HepG2 (cell line): ENCODE results near the gene TDRD9. TPM values are rescaled to one million over a fixed set of nuclear protein-coding genes. Genes with fewer than 3 reads are reported as not detected.

Source experiments
- ARID5B ChIP-seq: IDR thresholded peaks from 2 replicates; pipeline ENCODE4 v1.4.0; 2020; ENCODE audit warnings: mild to moderate bottlenecking, missing genetic modification reagents
- GABPB1 ChIP-seq: IDR thresholded peaks from 2 replicates; pipeline ENCODE4 v1.6.1; 2016; ENCODE audit warnings: mild to moderate bottlenecking, missing genetic modification reagents, moderate library complexity, missing compliant biosample characterization
- HOXA3 ChIP-seq: sonication (generic); formaldehyde crosslinking; IDR thresholded peaks from 2 replicates; pipeline ENCODE4 v1.5.0; 2020; ENCODE audit warnings: missing genetic modification reagents
- MIER3 ChIP-seq: IDR thresholded peaks from 2 replicates; pipeline ENCODE4 v1.6.1; 2016; ENCODE audit warnings: missing compliant biosample characterization, borderline replicate concordance
- NCOR1 ChIP-seq: fragments of 200-600 bp; sonication (generic); IDR thresholded peaks from 2 replicates; pipeline ENCODE4 v1.7.0; 2017; ENCODE audit warnings: antibody characterized with exemption, low read length, borderline replicate concordance
- RFX3 ChIP-seq: IDR thresholded peaks from 2 replicates; pipeline ENCODE4 v1.6.1; 2016; ENCODE audit warnings: missing biosample characterization, missing genetic modification reagents
- ZNF296 ChIP-seq: sonication (generic); formaldehyde crosslinking; conservative IDR thresholded peaks from 2 replicates; pipeline ENCODE4 v1.5.0; 2020; ENCODE audit warnings: mild to moderate bottlenecking, missing genetic modification reagents
- ZNF749 ChIP-seq: sonication (generic); formaldehyde crosslinking; IDR thresholded peaks from 2 replicates; pipeline ENCODE4 v1.8.0; 2022; ENCODE audit warnings: mild to moderate bottlenecking, missing genetic modification reagents, moderate library complexity, borderline replicate concordance
- ZNF891 ChIP-seq: sonication (generic); formaldehyde crosslinking; IDR thresholded peaks from 2 replicates; pipeline ENCODE4 v1.5.0; 2020; ENCODE audit warnings: mild to moderate bottlenecking, missing genetic modification reagents
- polyA plus RNA-seq, 8 experiments: library from polyadenylated mRNA; depleted of rRNA in 3 of 8; stranded (reverse) in 7 of 8; unstranded in 1 of 8; fragments of >200 nt; fragmentation: Illumina TruSeq in 4 of 8; extraction: Trizol in 4 of 8; gene quantifications; 2 replicates each; pipeline versions ENCODE4 v1.2.1 to v1.2.3, GENCODE V29; 2011 to 2016; ENCODE audit warnings: low read depth in 4 of 8, missing spikeins in 1 of 8, mixed read lengths in 1 of 8; ENCODE audit not compliant: insufficient read depth in 1 of 8
- total RNA-seq, 5 experiments: library from RNA; depleted of rRNA; stranded (reverse); fragments of >200 nt; fragmentation: Illumina TruSeq; extraction: Trizol; gene quantifications; 2 replicates each; pipeline ENCODE4 v1.2.3, GENCODE V29; 2016; ENCODE audit warnings: low read depth in 1 of 5
- TF ChIP-seq, protein P1 (sequence below): sonication (generic); formaldehyde crosslinking; IDR thresholded peaks from 2 replicates; pipeline ENCODE4 v1.4.0; 2020; ENCODE audit warnings: mild to moderate bottlenecking, missing genetic modification reagents

TDRD9 gene
- total and polyA plus RNA-seq, 2 of the 13 experiments (the other 11 are each of a cell fraction or from before 2014, with no cell fraction given): not detected

DNA sequence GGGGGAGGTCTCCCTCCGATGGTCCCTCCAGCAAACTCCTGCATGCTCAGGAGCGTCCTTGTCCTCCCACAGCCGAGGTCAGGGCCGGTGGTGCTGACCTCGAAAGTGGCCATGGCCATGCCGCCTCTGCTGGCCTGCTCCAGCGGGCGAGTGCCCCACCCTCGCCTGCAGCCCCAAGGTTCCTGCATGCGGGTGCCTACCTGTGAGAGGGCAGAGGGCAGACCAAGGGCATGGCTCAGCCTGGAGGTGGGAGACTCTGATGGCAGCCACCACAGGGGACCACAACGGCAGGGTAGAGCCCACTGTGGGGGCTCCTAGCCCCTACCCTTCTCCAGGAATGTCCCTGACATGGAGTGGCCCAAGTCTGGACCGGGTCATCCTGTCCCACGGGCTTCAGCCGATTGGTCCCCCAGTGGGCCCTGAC, 42.7 kb upstream of the TDRD9 start (continued):
- TF ChIP-seq ARID5B (CRISPR knock-in tag) (peak; percentile 48; the same call in 1 of the 2 replicates), HOXA3 (peak; percentile 69), NCOR1 (no peak), MIER3 (CRISPR knock-in tag) (peak; percentile 34; the same call in 1 of the 2 replicates), GABPB1 (CRISPR knock-in tag) (peak; percentile 51; the same call in 1 of the 2 replicates), ZNF749 (0 out of 2 replicates have a peak, but pooled peaks have one; percentile 16), RFX3 (CRISPR knock-in tag) (no peak), ZNF296 (peak; percentile 96), ZNF891 (CRISPR knock-in tag) (peak; percentile 49; the same call in 1 of the 2 replicates)
- TF ChIP-seq, protein P1, sequence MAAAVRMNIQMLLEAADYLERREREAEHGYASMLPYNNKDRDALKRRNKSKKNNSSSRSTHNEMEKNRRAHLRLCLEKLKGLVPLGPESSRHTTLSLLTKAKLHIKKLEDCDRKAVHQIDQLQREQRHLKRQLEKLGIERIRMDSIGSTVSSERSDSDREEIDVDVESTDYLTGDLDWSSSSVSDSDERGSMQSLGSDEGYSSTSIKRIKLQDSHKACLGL: 0 out of 2 replicates have a peak, but pooled peaks have one; percentile 24
